NOMO-1 treated with dmso at 0.1 percent for 144 hours (cell line): ENCODE results near the gene CPEB1.

Source experiments
- DNase-seq: peaks from one replicate; lab custom pipeline; 2025; ENCODE audit not compliant: unreplicated experiment; lab: John Stamatoyannopoulos, UW

The CPEB1 gene

DNA sequence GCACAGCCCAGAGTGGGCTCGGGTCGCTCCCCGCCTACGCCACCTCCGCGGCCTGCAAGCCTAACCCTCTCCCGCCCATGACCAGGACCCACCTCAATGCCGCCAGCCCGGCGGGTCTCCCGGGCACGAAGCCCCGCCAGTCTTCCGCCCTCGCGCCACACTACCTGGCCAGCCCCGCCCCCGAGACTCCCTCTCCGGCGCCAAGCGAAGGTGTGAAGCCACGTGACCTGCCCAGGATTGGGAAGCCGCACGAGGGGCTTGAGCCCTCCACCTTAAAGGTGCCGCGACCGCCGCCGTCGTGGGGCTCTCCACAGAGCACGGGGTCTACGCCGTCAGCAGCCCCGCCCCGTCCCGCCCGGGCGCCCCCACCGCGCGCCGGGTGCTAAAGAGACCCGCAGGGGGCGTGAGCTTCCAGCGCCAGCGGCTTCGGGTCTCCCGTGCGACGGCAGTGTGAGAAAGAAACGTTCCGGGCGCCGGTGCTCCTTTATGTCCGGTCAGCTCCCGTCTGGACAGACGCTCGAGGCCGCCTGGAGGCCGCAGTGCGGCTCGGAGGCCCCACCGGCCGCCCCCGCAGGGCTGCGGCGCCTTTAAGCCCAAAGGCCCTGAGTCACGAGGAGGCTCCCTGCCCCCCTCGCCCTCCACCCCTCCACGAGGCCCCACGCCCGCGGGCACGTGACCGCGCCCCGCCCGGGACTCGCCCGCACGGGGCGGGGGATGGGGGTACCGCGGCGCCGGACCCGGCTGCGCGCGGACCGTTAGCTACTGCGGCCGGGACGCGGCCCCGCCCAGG is at the start of gene CPEB1:
CPEB1 (minus strand) TSS at position 319 of the 790 bp plus-strand sequence. CDS start 18,904 bp downstream, outside the sequence.
- no peak for DNase-seq

DNA sequence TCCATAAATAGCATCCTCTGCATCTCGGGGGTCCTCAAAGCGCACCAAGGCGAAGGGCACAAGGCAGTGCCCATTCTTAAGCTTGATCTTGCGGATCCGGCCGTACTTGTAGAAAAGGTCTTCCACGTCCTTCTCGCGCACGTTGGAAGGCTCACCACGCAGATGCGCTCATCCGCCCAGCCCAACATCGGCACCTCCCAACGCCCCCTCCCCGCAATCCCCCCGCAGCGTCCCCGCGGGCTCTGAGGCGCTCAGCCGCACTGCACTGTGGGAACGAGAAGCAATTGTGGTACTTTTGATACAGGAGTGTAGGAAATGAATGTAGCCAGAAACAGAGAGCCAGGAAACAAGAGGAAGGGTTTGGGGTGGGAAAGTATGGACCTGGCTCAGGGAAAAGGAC is 45.0 kb upstream of the CPEB1 start:
- no peak for DNase-seq

DNA sequence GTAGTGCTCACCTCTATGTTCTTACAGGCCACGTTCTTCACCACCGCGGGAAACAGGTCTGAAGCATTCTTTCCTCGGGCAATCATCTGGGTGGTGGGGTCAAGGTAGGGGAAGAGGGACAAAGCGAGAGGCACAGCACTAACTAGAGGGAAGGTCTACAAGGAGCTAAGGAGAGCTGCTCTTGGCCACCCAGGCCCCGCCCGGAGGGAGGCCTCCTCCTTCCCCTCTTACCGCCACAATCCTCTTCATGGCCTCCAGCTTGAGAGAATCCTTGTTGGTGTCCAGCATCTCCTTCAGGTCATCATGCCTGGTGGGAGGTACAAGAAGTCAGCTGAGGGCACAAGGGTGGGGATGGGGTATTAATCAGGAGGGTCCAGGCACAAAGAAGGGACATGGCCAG is 42.0 kb upstream of the CPEB1 start:
- no peak for DNase-seq

DNA sequence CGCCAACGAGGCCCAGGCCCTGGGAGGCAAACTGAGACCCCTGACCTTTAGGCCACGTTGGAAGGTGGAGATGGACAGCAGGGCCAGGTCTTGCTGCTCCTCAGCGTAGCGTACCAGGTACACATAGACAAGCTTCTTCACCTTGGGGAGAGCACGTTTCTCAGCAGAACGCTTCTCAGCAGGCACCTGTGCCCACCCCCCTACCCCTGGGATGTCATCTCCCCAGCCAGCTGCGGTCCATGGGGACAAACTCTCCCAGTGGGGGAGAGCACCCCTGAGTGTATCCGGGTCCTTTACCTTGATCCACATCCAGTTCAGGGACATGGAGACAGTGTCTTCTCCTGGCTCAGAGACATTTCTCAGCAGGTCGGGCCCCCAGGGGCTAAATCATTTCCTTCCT is 41.5 kb upstream of the CPEB1 start:
- DNase-seq, result no peak

DNA sequence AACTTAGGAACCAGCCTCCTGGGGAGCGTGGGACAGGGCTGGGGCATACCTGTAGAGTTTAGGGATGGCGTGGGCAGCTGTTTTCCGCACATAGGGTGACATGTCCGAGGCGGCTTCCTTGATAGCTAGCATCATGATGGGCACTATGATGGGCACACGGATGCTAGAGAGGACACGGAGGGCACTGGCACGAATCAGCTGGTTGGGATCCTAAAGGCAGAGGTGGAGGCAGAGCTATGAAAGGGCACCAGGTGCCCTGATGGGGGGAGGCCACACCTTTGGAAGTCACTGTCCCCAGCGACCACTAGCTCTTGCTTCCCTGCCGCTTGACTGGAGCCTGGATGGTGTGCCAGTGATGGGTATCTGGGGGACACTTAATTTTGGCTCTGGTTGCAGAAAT is 34.2 kb upstream of the CPEB1 start:
- no peak for DNase-seq

DNA sequence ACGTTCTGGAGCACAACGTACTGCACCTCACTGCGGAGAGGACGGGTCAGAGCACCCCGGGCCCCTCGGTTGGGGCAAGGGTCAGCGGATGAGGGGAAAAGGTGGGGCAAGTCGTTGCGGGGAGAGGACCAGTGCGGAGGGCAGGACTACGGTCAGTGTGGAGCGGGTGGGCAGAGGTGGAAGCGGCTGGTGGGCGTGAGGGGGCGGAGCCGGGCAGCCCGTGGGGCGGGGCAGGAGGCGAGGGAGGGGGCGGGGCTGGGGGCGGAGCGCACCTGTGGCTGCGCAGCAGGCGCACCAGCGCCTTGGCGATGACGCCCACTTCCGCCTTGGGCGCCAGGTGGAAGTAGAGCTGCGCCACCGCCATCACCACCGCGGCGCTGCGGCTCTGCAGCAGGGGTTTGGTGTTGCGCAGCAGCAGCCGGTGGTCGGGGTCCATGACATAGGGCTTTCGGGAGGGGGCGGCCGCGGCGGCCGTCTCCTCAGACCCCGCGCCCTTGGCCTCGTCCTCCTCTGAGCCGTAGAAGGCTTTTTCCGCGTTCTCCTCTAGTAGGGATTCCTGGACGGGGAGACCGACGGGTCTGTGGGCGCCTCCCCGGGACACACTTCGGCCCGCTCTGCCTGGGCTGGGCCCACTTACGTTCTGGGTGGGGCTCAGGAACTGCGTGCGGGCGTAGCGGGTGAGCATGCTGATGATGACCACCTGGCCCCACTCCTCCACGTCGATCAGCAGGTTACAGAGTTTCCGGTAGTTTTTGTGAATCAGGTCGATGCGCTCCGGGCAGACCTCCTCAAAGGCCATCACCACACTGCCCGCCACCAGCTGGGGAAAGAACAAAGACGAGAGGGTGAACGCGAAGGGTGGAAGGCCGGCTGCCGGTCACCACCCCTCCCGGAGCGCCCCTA is 33.3 kb upstream of the CPEB1 start:
- no peak for DNase-seq

DNA sequence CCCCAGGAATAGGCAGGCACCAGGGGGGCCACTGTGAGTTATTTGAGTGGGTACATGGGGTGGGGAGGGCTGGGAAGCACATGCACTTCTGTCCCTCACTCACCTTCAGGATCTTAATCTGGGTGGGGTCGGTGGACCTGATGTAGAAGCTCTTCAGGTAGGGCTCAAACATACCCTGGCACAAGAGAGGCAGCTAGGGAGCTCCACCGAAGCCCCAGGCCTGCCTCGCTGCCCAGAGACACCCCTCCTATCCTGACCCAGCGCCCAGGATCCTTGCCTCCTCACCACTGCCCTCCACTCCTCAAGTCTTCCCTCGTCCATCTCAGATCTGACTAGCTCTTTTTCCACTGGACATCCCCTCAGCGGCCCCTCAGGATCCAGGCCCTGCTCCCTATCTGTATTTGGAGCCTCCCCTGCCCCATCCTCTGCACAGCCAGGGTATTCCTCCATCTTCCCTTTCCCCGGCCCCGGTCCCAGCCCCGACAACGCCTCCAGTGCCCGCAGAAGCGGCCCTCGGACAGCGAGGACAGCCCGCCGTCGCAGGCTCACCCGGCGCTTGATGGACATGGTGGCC is 32.5 kb upstream of the CPEB1 start:
- DNase-seq, result no peak

DNA sequence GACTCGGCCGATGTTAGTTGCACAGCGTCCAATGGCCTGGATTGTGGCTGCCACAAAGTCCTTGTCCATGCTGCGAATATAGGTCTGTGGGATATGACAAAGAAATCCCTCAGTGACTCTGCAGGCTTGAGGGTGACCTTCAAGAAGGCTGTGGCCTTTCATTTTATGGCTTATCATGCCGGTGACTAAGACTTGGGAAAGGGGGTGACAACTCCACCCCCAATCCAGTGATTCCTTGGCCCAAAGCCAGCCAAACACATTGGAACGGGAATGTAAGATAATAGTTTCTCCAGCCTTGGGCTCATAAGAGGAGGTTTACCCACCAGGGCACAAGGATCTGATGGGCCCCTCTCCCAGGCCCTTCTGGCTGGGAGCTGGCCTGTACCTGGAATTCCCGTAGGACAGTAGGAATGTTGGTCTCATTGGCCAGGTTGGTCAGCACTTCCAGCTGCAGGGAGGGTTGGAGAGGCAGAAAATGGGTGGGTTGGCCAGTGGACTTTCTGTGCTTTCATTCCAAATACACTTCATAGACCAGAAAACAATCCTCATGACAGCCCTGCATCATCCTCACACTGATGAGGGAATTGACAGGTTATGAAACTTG is 30.7 kb upstream of the CPEB1 start:
- DNase-seq, result no peak

DNA sequence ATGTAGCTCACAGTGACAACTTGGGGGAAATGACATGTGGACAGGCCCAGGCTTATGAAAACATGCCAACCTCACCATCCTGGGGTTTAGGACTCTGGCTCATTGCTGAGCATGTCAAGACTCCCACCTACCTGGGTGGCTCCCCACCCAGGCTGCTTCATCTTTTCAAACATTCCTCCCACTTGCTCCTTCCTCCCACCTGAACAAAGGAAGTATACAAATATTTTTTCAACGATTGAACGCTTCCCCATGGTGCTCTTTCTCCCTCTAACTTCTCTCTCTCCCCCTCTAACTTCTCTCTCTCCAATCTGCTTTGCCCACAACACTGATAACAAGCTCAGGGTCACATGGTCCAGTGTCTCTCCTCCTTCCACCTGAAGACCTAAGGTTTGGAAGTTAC is 27.7 kb upstream of the CPEB1 start:
- no peak for DNase-seq

DNA sequence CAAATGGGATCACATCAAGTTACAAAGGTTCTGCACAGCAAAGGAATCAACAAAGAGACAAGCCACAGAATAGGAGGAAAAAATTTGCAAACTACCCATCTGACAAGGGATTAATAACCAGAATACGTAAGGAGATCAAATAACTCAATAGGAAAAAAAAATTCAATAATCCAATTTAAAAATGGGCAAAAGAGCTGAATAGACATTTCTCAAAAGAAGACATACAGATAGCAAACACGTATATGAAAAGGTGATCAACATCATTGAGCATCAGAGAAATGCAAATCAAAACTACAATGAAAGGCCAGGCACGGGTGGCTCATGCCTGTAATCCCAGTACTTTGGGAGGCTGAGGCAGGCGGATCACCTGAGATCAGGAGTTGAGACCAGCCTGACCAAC is 23.5 kb upstream of the CPEB1 start:
- no peak for DNase-seq

DNA sequence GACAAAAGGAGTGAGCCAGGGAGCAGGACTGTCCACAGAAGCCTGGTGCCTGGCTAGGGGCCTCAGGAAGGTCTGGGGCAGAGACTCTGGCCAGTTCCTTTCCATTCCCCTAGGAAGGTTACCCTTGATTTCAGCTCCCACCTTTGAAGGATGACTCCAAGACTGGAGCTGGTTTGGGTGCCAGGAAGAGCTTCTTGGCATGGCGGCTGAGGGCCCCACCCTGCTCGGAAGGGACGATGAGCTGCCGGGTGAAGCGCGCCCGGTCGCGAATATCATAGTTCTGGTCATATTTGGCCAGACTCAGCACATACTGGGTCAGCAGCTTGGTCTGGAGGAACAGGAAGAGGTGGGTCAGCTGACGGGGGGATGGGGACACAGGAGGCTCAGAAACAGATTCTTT is 19.4 kb upstream of the CPEB1 start:
- no peak for DNase-seq

DNA sequence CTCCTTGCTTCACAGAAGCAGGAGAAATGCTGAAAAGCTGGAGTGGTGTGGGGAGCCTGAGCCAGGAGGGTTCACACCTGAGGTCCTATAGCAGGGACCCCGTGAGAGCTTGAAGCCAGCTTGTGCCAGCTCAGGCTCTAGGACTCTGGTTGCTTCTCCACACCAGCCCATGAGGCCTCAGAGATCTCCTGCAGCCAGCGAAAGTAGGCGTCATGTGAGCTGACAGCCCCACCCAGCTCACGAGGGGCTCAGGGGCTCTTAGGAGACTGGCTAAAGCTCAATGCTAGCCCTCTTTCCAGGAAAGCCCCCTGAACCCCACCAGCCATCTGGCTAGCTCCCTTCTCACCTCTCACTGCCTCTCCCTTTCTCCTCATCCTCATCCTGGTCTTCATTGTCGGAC is 16.9 kb upstream of the CPEB1 start:
- no peak for DNase-seq

DNA sequence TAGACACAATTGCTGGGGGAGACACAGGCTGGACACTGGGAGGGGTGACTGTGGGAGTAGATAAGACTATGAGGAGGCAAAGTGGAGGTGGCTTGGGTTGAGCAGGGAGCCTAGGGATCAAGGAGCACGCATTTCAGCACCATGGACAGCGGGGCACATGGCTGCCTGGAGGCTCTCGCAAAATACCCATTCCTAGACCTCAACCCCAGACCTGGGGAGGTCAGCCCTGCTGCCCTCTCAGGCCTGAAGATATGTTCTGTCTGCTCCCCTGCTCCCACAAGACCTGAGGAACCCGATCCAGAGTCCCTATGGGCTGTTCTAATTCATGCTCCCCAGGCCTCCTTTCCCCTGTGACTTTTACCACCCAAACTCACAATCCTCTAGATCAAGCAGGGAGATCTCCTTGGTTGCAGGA is 16.0 kb upstream of the CPEB1 start:
- DNase-seq, result no peak

DNA sequence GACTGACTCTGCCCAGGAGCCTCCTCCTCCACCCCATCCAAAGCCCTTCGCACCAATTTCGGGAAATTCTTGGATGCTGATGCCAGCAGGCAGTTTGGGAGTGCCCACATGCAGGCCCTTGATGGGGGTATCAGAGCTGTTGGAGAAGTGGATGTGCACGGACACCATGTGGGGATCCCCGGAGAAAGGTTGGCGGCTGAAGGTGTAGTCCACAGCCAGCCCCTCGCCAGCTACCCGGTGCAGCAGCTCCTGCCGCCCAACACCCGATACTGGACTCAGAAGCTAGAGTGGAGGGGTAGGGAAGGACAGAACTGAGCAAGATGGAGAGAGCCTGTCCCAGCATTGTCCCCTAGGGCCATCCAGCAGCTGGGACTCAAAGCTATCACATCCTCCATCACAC is 15.5 kb upstream of the CPEB1 start:
- DNase-seq, result no peak

DNA sequence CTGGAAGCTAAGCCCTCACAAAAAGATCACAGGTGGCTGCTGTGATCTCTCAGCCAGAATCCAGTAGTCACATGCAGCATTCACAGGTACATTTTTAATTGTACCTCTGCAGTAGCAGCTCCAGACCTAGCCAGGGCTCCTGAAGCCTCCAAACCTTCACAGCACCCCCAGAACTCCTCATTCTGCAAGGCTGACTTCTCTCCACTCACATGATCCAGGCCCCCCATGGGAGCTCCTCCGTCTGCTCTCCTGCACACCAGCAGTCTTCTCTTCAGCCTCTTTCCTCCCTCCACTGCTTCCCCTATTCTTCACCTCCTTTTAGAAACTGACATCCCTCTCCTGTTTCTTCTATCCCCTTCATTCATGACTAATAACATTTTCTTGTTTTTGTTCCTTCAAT is 13.2 kb upstream of the CPEB1 start:
- DNase-seq, result no peak

DNA sequence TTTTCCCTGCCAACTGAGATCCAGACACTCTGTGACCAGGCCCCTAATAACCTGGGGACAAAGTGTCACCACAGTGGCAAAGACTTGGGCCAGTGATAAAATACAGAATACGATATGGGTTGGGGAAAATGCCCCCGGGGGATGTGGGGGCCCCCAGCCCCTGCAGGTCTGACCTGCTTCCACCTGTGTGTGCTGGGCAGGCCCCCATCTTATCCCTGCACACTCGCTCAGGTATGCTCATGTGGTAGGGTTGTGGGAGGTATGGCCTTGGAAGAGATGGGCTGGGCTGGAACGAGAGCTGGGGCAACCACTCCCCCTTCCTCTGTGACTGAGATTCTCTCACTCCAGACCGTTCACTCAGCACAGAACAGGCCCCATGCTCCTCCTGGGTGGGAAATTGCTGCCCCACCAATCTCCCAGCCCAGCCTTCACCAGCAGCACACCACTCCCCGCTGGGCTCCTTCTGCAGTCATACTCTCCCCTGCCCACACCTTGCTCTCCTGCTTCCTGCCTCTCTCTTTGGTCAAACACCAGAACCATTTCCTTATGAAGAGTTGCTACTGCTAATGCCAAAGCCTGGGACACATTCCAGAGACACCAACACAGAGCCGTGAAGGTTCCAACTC is 9.6 kb upstream of the CPEB1 start:
- DNase-seq, result no peak

DNA sequence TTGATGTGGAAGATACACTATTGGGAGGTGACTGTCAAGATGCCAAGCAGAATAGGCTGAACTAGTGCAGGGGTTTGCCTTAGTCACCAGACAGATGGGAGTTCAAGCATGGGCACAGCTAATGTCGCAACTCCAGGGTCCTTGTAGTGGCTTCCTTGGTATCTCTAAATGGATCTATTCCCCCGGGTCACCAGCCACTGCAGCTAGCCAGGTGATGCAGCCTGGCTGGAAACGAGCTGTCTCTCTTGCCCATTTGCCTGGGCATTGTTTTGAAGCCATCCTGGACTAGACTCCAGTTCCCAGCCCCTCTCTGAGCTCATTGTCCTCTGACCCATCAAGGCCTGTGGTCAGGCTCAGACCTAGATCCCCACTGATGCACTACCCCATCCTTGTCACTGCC is 8.4 kb upstream of the CPEB1 start:
- no peak for DNase-seq

DNA sequence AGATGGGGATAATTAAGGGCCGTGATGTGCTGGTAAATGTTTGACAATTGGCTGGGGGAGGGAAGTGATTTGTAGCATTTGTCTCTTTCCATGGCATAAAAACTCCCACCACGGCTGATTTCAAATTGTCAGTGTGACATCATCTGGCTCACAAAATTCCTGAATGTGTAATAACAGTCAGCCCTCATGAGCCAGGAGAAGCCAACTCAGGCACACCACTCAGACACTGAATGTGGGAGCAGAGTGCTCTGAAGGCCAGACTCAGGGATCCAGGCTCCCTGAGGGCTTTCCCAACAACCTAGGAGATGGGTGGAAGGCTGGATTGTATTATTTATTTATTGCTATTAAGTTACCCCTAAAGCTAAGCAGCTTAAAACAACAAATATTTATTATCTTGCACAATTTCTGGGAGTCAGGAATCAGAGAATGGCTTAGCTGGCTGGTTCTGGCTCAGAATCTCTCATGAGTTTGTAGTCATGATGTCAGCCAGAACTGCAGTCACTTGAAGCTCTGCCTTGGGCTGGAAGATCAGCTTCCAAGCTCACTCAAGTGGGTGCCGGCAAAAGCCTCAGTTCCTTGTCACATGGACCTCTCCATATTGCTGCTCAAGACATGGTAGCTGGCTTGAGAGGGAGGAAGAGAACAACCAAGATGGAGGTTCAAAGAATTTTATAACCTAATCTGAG is 6.5 kb upstream of the CPEB1 start:
- no peak for DNase-seq

DNA sequence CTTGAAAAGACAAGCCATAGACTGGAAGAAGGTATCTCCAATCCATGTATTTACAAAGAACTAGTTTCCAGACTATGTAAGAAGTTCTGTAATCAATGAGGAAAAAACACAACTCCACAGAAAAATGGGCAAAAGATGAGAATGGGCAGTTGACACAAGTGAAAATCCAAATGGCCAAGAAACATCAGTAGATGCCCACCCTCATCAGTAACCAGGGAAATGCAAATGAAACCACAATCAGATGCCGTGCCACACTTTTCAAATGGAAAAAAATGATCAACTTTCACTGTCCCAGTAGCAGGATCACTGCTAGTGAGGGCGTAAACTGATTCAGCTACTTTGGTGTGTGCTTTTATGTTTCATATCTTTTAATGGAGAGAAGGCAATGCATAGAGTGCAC is 4.5 kb upstream of the CPEB1 start:
- DNase-seq, result no peak

DNA sequence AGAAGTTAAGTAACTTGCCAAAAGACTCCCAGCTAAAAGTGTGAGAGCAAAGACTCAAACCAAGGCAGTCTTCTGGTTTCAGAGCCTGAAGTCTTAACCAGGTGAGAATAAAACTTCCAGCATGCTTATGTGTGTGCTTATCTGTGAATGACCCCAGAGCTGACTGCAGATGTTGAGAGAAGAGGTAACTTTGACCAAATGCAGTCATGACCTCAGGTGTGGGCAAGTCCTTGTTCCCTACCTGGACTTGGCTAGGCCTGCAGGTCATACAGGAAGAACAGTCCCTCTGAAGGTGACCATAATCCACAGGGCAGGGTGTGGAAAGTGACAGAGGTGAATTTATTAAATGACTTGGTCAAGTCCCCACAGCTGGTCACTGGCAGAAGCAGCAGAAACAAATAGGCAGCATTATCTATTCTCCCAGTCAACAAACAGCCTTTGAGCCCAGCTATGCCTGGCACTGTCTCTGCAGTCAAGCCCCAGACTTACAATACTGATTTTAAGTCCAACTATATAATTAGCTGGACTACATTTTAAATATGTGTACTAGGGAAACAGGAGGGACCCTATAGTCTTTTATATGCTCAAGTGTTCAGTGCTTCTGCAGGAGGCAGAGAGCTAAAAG is 3.0 kb upstream of the CPEB1 start:
- no peak for DNase-seq
